HG02759 (cell line): ENCODE results near the gene AHR.
"Not testable (repeated sequence)": the region's sequence is repeated elsewhere in the genome, so short reads cannot be mapped to it uniquely, and the experiment has no call there.

ENCODE experiments used
- ATAC-seq: cut with Tn5 transposase; IDR thresholded peaks from one replicate; pipeline ENCODE4 v1.9.1; 2021; ENCODE audit warnings: mild to moderate bottlenecking, moderate library complexity; ENCODE audit not compliant: unreplicated experiment

The AHR gene

GRCh38 chr7:17336168-17336567 is 37.7 kb downstream of the AHR start:
- ATAC-seq, result no peak

- no peak for ATAC-seq
Observed at GRCh38 chr7:17339139-17339538, 40.7 kb downstream of the AHR start.

- no peak for ATAC-seq
Observed at GRCh38 chr7:17339952-17340351, 41.5 kb downstream of the AHR start.

- no peak for ATAC-seq
Observed at GRCh38 chr7:17340655-17341054, 42.2 kb downstream of the AHR start.

GRCh38 chr7:17342756-17343155 is 44.3 kb downstream of the AHR start:
- ATAC-seq, result no peak

- no peak for ATAC-seq
Observed at GRCh38 chr7:17347401-17347800, 48.9 kb downstream of the AHR start.

GRCh38 chr7:17348932-17349331 is 50.5 kb downstream of the AHR start:
- ATAC-seq, result not testable (repeated sequence)

- ATAC-seq, result not testable (repeated sequence)
Observed at GRCh38 chr7:17350321-17350720, 51.9 kb downstream of the AHR start.

- ATAC-seq, result not testable (repeated sequence)
Observed at GRCh38 chr7:17353650-17354419, 55.4 kb downstream of the AHR start.

- ATAC-seq, result no peak
Observed at GRCh38 chr7:17354473-17354872, 56.0 kb downstream of the AHR start.

- ATAC-seq, result no peak
Observed at GRCh38 chr7:17355050-17355449, 56.6 kb downstream of the AHR start.

GRCh38 chr7:17357952-17358351 is 59.5 kb downstream of the AHR start:
- ATAC-seq, result no peak

GRCh38 chr7:17359610-17360009 is 61.2 kb downstream of the AHR start:
- no peak for ATAC-seq

- ATAC-seq, result no peak
Observed at GRCh38 chr7:17362439-17363105, 64.1 kb downstream of the AHR start.

GRCh38 chr7:17364671-17365070 is 66.2 kb downstream of the AHR start:
- ATAC-seq, result no peak

GRCh38 chr7:17365775-17366174 is 67.3 kb downstream of the AHR start:
- ATAC-seq, result no peak

GRCh38 chr7:17367502-17367901 is 69.0 kb downstream of the AHR start:
- ATAC-seq, result no peak

GRCh38 chr7:17368856-17369524 is 70.5 kb downstream of the AHR start:
- no peak for ATAC-seq

GRCh38 chr7:17369691-17370426 is 71.4 kb downstream of the AHR start:
- ATAC-seq, result no peak

- no peak for ATAC-seq
Observed at GRCh38 chr7:17370901-17371585, 72.6 kb downstream of the AHR start.
